PC-9 (cell line): Measurements from ENCODE around the gene DTNBP1. TPM values are rescaled to one million over a fixed set of nuclear protein-coding genes. Genes with fewer than 3 reads are reported as not detected.
A peak's percentile ranks its signal among the peaks of the same experiment; 100 is the strongest.

Source experiments
- BruUV-seq: library from RNA; stranded (reverse); fragments of 400-500 nt; replicated peaks from 2 replicates; lab custom pipeline; 2021; lab: Mats Ljungman, UMichigan
- CTCF ChIA-PET: fragments of 300-600 bp; sonication (Branson Sonifier 250); formaldehyde crosslinking; loops from one replicate; lab custom pipeline; 2022; ENCODE audit warnings: antibody characterized with exemption; lab: Charles Lee
- POLR2A ChIA-PET: fragments of 300-600 bp; sonication (Branson Sonifier 250); formaldehyde crosslinking; loops from one replicate; lab custom pipeline; 2022; ENCODE audit warnings: antibody characterized with exemption; ENCODE audit not compliant: unreplicated experiment; lab: Charles Lee
- DNase-seq, 2 experiments: peaks; one replicate each; pipeline versions ENCODE4 v3.0.0 to v3.0.0-alpha.2; 2015 to 2022; ENCODE audit warnings: mixed read lengths in 1 of 2
- H2AFZ ChIP-seq: fragments of 200-600 bp; sonication (generic); 2 replicates; pipeline ENCODE4 v1.8.1; 2017; ENCODE audit warnings: antibody characterized with exemption
- H3F3A ChIP-seq: fragments of 200-600 bp; sonication (generic); 2 replicates; pipeline ENCODE4 v1.8.1; 2017; ENCODE audit warnings: antibody characterized with exemption, mild to moderate bottlenecking, low read depth; ENCODE audit not compliant: insufficient read depth
- H3K27ac ChIP-seq: fragments of 200-600 bp; sonication (generic); 2 replicates; pipeline ENCODE4 v1.6.1; 2016; ENCODE audit warnings: mixed run types
- H3K27me3 ChIP-seq: fragments of 200-600 bp; sonication (generic); 2 replicates; pipeline ENCODE4 v1.6.1; 2016; ENCODE audit warnings: low read depth, mixed run types; ENCODE audit not compliant: insufficient read depth
- H3K36me3 ChIP-seq: fragments of 200-600 bp; sonication (generic); 2 replicates; pipeline ENCODE4 v1.6.1; 2016; ENCODE audit warnings: low read depth, mixed run types
- H3K4me1 ChIP-seq: fragments of 200-600 bp; sonication (generic); replicated peaks from 2 replicates; pipeline ENCODE4 v1.6.1; 2016; ENCODE audit warnings: mixed run types; ENCODE audit not compliant: insufficient read depth
- H3K4me2 ChIP-seq: fragments of 200-600 bp; sonication (generic); 2 replicates; pipeline ENCODE4 v1.6.1; 2017; ENCODE audit warnings: mixed run types
- H3K4me3 ChIP-seq: fragments of 200-600 bp; sonication (generic); 2 replicates; pipeline ENCODE4 v1.6.1; 2016; ENCODE audit warnings: mixed run types
- H3K79me2 ChIP-seq: fragments of 200-600 bp; sonication (generic); 2 replicates; pipeline ENCODE4 v1.6.1; 2017; ENCODE audit warnings: low read depth, mixed run types
- H3K9me2 ChIP-seq: fragments of 200-600 bp; sonication (generic); 2 replicates; pipeline ENCODE4 v1.8.1; 2017; ENCODE audit warnings: mild to moderate bottlenecking; ENCODE audit not compliant: insufficient read depth
- H3K9me3 ChIP-seq: fragments of 200-600 bp; sonication (generic); 2 replicates; pipeline ENCODE4 v1.8.1; 2016; ENCODE audit warnings: low read depth; ENCODE audit not compliant: insufficient read depth
- H4K20me1 ChIP-seq: fragments of 200-600 bp; sonication (generic); 2 replicates; pipeline ENCODE4 v1.8.1; 2017; ENCODE audit not compliant: insufficient read depth
- EZH2 ChIP-seq: fragments of 200-600 bp; sonication (generic); IDR thresholded peaks from 2 replicates; pipeline ENCODE4 v1.8.0; 2017; ENCODE audit warnings: antibody characterized with exemption, low read depth
- intact Hi-C: fragments of 100-400 bp; cut with micrococcal nuclease; formaldehyde crosslinking; loops from one replicate; pipeline ENCODE4 v1.10.0; 2022; ENCODE audit not compliant: unreplicated experiment
- total RNA-seq: library from RNA; stranded (reverse); gene quantifications from 2 replicates; pipeline ENCODE4 v1.2.3, GENCODE V29; 2021
- TF ChIP-seq, protein P1 (sequence below): fragments of 200-600 bp; sonication (generic); conservative IDR thresholded peaks from 2 replicates; pipeline ENCODE4 v1.6.1; 2017; ENCODE audit warnings: mixed run types, antibody characterized with exemption, mild to moderate bottlenecking, moderate library complexity

The DTNBP1 gene
- total RNA-seq, 1 experiment from 2014 or later, result 9.1 TPM

DNA sequence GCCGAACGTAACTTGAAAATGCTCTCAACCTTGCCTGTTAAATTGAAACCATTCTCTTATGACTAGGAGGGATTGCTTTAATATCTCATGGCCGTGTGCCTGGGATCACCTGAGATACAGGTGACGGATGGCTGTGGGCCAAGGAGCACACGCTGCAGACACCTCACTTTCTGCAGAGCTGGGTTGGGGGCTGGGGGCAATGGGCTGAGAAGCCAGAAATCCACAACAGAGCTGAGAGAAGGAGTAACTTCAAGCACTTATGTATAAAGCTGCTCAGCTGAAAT, 170.9 kb downstream of the DTNBP1 start:
- Histone ChIP-seq H3K27me3 (no peaks in the 10 kb centered on the region), H2AFZ (no peak overlapping the region), H3K79me2 (no peaks in the 10 kb centered on the region; the same call in 1 of the 2 replicates), H3F3A (no peaks in the 10 kb centered on the region), H3K4me3 (no peak overlapping the region), H3K4me2 (no peak overlapping the region), H4K20me1 (peaks cover 5% of the 10 kb centered on the region; the same call in 1 of the 2 replicates), H3K9me3 (no peaks in the 10 kb centered on the region), H3K27ac (no peak overlapping the region), H3K4me1 (no peaks in the 10 kb centered on the region), H3K36me3 (no peaks in the 10 kb centered on the region), H3K9me2 (no peaks in the 10 kb centered on the region)
- ChIA-PET POLR2A (no interaction called here), CTCF (no interaction called here)
- no peak for DNase-seq
- intact Hi-C loops, result loop anchor here (1.0 to 2.0 kb wide), 2 partner anchors 243 to 1281 kb away; no protein-coding TSS in a partner anchor
- TF ChIP-seq EZH2, result no peak
- TF ChIP-seq, protein P1, sequence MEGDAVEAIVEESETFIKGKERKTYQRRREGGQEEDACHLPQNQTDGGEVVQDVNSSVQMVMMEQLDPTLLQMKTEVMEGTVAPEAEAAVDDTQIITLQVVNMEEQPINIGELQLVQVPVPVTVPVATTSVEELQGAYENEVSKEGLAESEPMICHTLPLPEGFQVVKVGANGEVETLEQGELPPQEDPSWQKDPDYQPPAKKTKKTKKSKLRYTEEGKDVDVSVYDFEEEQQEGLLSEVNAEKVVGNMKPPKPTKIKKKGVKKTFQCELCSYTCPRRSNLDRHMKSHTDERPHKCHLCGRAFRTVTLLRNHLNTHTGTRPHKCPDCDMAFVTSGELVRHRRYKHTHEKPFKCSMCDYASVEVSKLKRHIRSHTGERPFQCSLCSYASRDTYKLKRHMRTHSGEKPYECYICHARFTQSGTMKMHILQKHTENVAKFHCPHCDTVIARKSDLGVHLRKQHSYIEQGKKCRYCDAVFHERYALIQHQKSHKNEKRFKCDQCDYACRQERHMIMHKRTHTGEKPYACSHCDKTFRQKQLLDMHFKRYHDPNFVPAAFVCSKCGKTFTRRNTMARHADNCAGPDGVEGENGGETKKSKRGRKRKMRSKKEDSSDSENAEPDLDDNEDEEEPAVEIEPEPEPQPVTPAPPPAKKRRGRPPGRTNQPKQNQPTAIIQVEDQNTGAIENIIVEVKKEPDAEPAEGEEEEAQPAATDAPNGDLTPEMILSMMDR, result no peak
- BruUV-seq, result no TSS peak

DNA sequence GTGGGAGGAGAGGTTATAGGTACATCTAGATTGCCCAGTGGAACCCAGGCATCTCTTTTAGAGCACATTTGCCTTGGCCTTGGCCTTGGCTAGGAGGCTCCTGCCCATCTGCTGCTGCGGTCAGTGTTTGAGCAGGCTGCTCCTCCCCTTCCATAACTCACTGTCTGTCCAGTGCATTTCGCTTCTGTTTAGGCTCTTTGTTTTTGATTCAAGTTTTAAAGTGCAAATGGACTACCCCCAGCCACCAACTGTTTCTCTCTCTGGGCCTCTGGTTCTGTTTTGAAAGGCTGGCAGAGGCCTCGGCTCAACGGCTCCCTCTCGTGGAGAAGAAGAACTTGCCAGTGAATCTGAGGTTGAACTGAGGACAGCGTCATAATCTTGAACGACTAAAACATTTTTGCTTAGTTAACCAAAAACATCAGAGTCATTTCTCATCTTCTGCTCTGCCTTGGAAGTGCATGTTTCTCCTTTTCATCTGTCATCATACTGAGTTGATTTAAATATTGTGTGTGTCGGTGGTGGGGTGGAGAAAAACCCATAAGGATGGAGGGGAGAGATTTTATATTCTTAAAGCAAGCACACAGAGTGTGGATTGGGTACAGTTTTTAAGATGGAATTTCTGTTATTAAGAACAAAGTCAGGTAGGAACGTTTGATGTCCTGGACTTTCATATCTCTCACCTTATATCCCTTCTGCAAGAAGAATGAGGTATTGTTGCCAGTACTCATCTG, 171.4 kb downstream of the DTNBP1 start:
- POLR2A ChIA-PET, result no interaction called here
- peak in 1 of 2 experiments; percentile 61 for DNase-seq
- TF ChIP-seq, protein P1, result peak; percentile 91
- TF ChIP-seq EZH2, result no peak
- H3K27me3 ChIP-seq, result no peaks in the 10 kb centered on the region
- H3K4me1 ChIP-seq, result no peaks in the 10 kb centered on the region
- H3F3A ChIP-seq, result no peaks in the 10 kb centered on the region
- no peak overlapping the region for H3K4me2 ChIP-seq
- H3K9me3 ChIP-seq, result no peaks in the 10 kb centered on the region
- peaks cover 5% of the 10 kb centered on the region; the same call in 1 of the 2 replicates for H4K20me1 ChIP-seq
- CTCF ChIA-PET, result no interaction called here
- no peaks in the 10 kb centered on the region; the same call in 1 of the 2 replicates for H3K79me2 ChIP-seq
- no peak overlapping the region for H3K27ac ChIP-seq
- no peaks in the 10 kb centered on the region for H3K9me2 ChIP-seq
- intact Hi-C loops, result loop anchor here (1.0 to 2.0 kb wide), 2 partner anchors 243 to 1280 kb away; no protein-coding TSS in a partner anchor
- no TSS peak for BruUV-seq
- H2AFZ ChIP-seq, result no peak overlapping the region
- H3K4me3 ChIP-seq, result no peak overlapping the region
- no peaks in the 10 kb centered on the region for H3K36me3 ChIP-seq

DNA sequence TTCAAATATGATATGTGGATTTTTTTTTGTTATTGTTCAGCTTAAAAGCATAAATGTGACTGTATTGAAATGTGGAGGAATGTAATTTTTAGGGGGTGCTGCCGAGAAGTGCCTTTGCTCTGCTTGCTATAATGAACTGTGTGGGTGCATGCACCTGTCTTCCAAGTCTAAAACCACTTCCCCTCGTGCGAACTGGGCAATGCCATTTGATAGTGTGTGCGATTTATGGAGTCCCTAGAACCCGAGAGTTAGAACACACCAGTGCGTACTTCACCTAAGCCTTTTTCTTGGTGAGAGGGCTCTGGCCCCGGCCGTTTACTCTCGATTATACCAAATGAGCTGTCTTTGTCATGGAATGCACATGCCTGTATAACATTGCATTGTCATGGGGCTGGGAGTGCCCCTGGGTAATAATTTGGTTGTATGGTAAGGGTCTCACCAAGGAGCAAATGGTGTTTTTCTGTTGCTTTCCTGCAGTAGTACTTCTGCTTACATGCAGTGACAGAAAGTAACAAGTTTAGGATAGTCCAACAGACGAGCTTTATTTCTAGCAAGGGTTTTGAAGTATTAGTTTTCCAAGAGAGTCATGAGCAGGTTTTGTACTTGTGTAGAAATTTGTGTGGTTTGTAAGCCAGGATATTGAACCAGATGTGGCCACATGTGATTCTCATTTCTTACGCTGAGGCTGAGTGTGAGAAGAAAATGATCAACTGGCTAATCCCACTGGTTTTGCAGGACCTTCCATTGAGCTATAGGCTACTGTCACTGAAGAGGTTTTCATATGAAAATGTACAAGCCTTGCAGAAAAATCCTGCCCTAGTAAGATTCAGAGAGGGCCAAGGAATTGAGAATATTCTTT, 172.4 kb downstream of the DTNBP1 start:
- ChIA-PET CTCF (no interaction called here), POLR2A (interaction anchor here (0.6 kb wide), 1 partner anchor 162 kb away, joined by 5 read pairs; no protein-coding TSS in a partner anchor)
- no peak overlapping the region for H3K27ac ChIP-seq
- no TSS peak for BruUV-seq
- no peaks in the 10 kb centered on the region for H3K9me3 ChIP-seq
- H3K9me2 ChIP-seq, result no peaks in the 10 kb centered on the region
- H2AFZ ChIP-seq, result no peak overlapping the region
- peaks cover 8% of the 10 kb centered on the region for H3K79me2 ChIP-seq
- no peak for TF ChIP-seq EZH2
- TF ChIP-seq, protein P1, result no peak
- H4K20me1 ChIP-seq, result peaks cover 5% of the 10 kb centered on the region; the same call in 1 of the 2 replicates
- no peak for DNase-seq
- H3F3A ChIP-seq, result 0 out of 2 replicates have a peak, but pooled peaks cover 4% of the 10 kb centered on the region
- no peak overlapping the region for H3K4me2 ChIP-seq
- H3K4me3 ChIP-seq, result no peak overlapping the region
- peaks cover 9% of the 10 kb centered on the region for H3K4me1 ChIP-seq
- intact Hi-C loops, result loop anchor here (1.0 to 2.0 kb wide), 2 partner anchors 242 to 1279 kb away; no protein-coding TSS in a partner anchor
- H3K36me3 ChIP-seq, result no peaks in the 10 kb centered on the region
- no peaks in the 10 kb centered on the region for H3K27me3 ChIP-seq
